HG02870 (cell line): Measurements from ENCODE around the gene BNC2.

Experiments used
- ATAC-seq: cut with Tn5 transposase; IDR thresholded peaks from one replicate; pipeline ENCODE4 v1.9.1; 2021; ENCODE audit warnings: mild to moderate bottlenecking, moderate library complexity; ENCODE audit not compliant: unreplicated experiment

BNC2 gene

GRCh38 chr9:16683326-16683725, 187.1 kb downstream of the BNC2 start:
- no peak for ATAC-seq

GRCh38 chr9:16682273-16682672, 188.2 kb downstream of the BNC2 start:
- ATAC-seq = no peak

GRCh38 chr9:16681652-16681987, 188.8 kb downstream of the BNC2 start:
- ATAC-seq = no peak

DNA sequence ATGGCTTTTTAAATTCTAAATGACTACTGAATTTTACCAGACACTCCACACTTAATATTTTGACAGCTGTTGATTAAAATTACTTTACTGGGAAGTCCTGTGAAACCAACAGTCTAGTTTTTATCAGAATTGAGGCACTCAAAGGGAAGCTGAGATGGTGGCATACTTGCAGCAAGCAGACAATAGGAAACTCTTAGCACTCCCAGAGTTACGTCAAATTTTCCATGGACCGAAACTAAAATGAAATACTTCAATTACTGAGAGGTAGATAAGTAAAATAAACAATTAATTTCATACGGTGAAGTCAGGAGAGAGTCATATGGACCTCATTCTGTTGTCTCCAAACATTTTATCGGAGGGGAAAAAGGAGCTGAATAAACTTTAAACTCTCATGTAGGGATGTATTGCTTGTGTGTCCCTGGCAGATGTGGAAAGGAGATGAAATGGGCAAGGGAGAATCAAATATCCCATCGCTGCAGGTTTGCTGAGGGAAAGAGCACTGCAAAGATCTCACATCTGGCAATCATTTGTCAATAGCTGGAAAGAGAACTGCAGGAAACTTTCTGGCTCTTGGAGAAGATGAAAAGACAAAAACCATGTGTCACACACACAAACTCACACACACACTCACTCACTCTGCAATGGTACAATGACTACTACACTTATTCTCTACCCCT, 189.4 kb downstream of the BNC2 start:
- ATAC-seq = no peak

DNA sequence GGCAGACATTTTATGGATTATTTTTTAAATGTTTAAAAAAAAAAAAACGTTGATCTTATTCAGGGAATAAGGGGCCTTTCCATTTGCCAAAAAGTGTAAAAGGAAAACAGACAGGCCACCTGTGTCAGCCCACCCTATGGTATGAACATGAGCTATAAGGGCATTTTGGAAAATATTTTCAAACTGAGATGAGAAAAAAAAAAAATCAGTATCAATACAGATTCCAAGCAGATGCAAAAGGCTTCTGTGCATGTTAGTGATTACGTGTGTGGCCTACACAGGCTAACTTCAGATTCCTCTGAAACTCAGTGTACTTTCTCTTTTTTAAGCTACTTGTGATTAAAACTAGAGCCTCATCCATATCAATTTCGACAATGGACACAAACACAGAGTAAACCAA, 189.9 kb downstream of the BNC2 start:
- no peak for ATAC-seq

DNA sequence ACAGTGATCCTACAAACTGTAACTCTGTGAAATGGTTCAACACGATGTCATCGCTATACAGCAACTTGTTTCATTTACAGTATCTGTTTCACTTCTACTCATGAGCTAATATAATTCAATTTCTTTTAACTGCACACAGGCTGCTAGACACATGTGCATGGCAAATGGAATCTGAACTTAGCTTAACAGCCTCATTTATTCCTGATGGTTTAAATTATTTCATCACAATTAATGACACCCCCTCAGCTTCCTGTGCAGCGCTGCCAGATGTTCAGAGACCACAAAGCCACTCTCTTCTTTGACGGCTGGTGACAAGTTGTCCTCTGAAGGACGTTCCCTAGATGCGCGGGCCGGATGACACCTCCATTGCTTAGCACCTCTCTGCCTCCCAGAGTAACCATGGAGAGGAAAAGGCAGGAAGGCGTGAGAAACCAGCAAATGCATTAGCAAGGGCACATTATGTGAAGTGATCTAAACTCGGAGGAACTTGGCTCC, 191.1 kb downstream of the BNC2 start:
- no peak for ATAC-seq

- ATAC-seq = no peak
Observed at GRCh38 chr9:16676519-16676918, 194.0 kb downstream of the BNC2 start.

- ATAC-seq = no peak
Observed at GRCh38 chr9:16675131-16675530, 195.3 kb downstream of the BNC2 start.

DNA sequence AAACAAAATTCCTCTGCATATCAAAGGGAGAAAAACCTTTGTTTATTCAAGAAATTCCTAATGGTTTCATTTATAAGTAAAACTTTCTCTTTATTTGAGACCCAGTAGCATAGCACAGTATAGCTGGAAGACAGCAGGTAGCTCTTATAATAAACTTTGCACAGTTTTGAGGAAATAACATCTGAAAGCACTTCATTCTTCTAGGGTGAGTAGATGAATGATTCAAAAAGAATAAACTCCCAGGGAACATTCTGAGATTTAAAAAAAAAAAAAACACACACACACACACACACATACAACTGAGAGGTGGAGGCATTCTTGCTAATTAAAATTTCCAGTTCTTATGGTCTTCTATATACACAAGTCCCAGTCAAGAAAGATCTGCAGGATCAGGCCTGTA, 197.3 kb downstream of the BNC2 start:
- no peak for ATAC-seq

DNA sequence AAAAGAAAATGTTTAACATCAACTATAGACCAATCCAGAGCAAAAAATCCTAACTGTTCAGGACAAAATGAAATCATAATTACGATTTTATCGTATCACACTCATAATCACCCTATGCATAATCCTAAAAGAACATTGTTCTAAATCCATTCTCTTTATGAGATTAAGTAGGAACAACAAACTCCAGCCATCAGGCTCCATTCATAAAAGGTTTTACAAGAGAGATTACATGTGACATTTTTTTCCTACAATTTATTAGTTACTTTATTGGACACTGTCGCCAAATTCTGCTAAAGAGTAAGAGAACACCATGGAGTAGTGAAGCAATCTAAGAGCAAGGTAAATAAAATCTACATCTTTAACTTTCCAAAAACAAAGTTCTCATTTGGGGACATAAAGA, 198.0 kb downstream of the BNC2 start:
- no peak for ATAC-seq

DNA sequence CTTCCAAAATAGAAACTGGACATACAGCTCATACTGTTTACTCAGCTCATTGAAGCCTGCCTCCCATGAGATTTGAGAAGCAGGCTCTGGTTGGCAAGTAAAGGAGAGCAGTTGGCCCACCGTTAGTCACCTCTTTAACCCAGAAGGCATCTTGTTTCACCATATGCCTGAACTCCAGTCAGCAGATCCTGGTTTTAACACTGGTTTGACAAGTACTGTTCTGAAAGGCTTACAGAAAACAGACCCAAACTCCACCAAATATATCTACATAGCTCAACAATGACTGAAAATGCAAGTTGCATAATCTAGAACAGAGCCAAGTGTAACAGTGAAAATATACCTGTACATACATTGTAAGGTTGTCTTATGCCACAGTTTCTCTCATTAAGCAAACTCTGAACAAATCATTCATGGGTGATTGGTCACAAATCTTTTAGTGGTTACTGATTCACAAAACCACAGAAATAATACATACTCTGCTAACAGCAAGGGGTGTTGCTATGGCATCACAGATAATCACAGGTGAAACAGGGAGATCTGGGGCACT, 198.8 kb downstream of the BNC2 start:
- no peak for ATAC-seq

GRCh38 chr9:16670791-16671190, 199.7 kb downstream of the BNC2 start:
- no peak for ATAC-seq

GRCh38 chr9:16668734-16669295, 201.7 kb downstream of the BNC2 start:
- no peak for ATAC-seq

GRCh38 chr9:16664211-16664610, 206.3 kb downstream of the BNC2 start:
- ATAC-seq = no peak

GRCh38 chr9:16661816-16662215, 208.7 kb downstream of the BNC2 start:
- no peak for ATAC-seq

- ATAC-seq = no peak
Observed at GRCh38 chr9:16659096-16659495, 211.4 kb downstream of the BNC2 start.

- ATAC-seq = no peak
Observed at GRCh38 chr9:16656432-16657169, 213.9 kb downstream of the BNC2 start.

- ATAC-seq = no peak
Observed at GRCh38 chr9:16654596-16655126, 215.8 kb downstream of the BNC2 start.

- ATAC-seq = no peak
Observed at GRCh38 chr9:16653491-16654399, 216.7 kb downstream of the BNC2 start.

- ATAC-seq = no peak
Observed at GRCh38 chr9:16652582-16652981, 217.9 kb downstream of the BNC2 start.
